RWPE2 (cell line): ENCODE measurements around the gene PLOD3.
"Not testable (repeated sequence)": the region's sequence is repeated elsewhere in the genome, so short reads cannot be mapped to it uniquely, and the experiment has no call there.

Experiments used
- ATAC-seq: fragments of 200-7000 bp; cut with Tn5 transposase; 3 replicates; pipeline ENCODE4 v1.9.1; 2021; ENCODE audit warnings: low read depth
- DNase-seq: peaks from one replicate; pipeline ENCODE4 v3.0.0-alpha.2; 2020; ENCODE audit warnings: low spot score
- H3K27ac ChIP-seq: fragments of 450-650 bp; 2 replicates; pipeline ENCODE4 v1.5.1; 2017; ENCODE audit warnings: mild to moderate bottlenecking; ENCODE audit not compliant: poor library complexity, severe bottlenecking
- H3K27me3 ChIP-seq: fragments of 250-450 bp; sonication (Bioruptor Pico); 2 replicates; pipeline ENCODE4 v1.5.1; 2021; ENCODE audit warnings: mild to moderate bottlenecking, moderate library complexity; ENCODE audit not compliant: insufficient read depth, poor library complexity, severe bottlenecking
- H3K36me3 ChIP-seq: fragments of 250-450 bp; sonication (Bioruptor Pico); 2 replicates; pipeline ENCODE4 v1.5.1; 2020; ENCODE audit warnings: low read depth, mild to moderate bottlenecking, moderate library complexity
- H3K4me1 ChIP-seq: fragments of 250-450 bp; sonication (Bioruptor Pico); 2 replicates; pipeline ENCODE4 v1.5.1; 2021; ENCODE audit warnings: mild to moderate bottlenecking, moderate library complexity; ENCODE audit not compliant: insufficient read depth, poor library complexity, severe bottlenecking
- H3K4me3 ChIP-seq: fragments of 250-450 bp; sonication (Bioruptor Pico); 2 replicates; pipeline ENCODE4 v1.5.1; 2021; ENCODE audit warnings: mild to moderate bottlenecking, moderate library complexity; ENCODE audit not compliant: severe bottlenecking
- H3K9me3 ChIP-seq: fragments of 250-450 bp; sonication (Bioruptor Pico); 2 replicates; pipeline ENCODE4 v1.5.1; 2021; ENCODE audit warnings: mild to moderate bottlenecking, moderate library complexity; ENCODE audit not compliant: severe bottlenecking
- TF ChIP-seq, protein P1 (sequence below): fragments of 450-650 bp; IDR thresholded peaks from one replicate; pipeline ENCODE4 v1.5.1; 2017; ENCODE audit warnings: mild to moderate bottlenecking, moderate library complexity; ENCODE audit not compliant: poor library complexity, severe bottlenecking

PLOD3 gene

DNA sequence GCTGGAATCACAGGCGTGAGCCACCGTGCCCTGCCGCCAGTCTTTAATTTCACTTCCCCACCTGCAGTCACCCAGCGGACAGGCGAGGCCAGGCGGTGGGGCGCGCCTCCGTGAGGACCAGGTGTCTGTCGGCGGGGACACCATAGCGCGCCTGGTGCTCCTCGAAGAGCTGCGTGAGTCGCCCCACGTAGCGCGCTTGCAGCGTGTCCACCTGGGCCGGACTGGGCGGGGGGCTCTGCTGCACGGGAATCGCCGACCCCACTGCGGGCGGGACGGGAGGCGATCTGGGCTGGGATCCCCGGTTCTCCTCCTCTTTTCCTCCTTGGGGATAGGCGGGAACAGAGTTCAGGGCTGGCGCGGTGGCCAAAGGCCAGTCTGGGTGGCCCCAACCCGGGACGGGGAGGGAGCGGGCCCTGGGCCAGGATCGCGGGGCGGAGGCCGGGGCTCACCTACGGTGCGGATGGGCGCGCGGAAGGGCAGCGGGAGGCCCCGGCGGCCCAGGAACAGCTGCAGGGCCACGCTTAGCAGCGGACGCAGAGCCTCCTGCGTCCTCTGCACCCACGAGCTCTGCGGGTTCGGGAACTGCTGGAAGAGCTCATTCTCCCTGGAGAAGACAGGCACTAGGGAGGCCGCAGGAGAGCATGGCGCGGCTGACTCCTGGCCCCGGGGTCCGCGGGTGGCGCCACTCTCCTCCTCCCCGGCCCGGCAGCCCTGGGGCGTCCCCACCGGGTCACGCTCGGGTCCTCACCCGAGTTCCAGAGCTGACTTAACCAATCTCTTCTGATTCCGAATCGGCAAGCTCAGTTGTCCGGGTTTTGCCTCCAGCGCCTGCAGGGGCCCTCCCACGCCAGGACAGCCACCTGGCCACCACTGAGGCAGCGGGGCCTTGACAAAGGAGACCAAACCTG lies 15.4 kb downstream of the PLOD3 start:
- H3K4me1 ChIP-seq, result no peaks in the 10 kb centered on the region
- H3K9me3 ChIP-seq, result no peaks in the 10 kb centered on the region
- peaks cover 14% of the 10 kb centered on the region for H3K27me3 ChIP-seq
- H3K36me3 ChIP-seq, result no peaks in the 10 kb centered on the region
- no peak for DNase-seq
- no peak overlapping the region for H3K27ac ChIP-seq
- TF ChIP-seq, protein P1, sequence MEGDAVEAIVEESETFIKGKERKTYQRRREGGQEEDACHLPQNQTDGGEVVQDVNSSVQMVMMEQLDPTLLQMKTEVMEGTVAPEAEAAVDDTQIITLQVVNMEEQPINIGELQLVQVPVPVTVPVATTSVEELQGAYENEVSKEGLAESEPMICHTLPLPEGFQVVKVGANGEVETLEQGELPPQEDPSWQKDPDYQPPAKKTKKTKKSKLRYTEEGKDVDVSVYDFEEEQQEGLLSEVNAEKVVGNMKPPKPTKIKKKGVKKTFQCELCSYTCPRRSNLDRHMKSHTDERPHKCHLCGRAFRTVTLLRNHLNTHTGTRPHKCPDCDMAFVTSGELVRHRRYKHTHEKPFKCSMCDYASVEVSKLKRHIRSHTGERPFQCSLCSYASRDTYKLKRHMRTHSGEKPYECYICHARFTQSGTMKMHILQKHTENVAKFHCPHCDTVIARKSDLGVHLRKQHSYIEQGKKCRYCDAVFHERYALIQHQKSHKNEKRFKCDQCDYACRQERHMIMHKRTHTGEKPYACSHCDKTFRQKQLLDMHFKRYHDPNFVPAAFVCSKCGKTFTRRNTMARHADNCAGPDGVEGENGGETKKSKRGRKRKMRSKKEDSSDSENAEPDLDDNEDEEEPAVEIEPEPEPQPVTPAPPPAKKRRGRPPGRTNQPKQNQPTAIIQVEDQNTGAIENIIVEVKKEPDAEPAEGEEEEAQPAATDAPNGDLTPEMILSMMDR, result no peak
- no peak for ATAC-seq
- no peak overlapping the region for H3K4me3 ChIP-seq

- TF ChIP-seq, protein P1, result no peak
- DNase-seq, result no peak
- H3K4me3 ChIP-seq, result no peak within 1 kb of the TSS
- no peak within 1 kb of the TSS for H3K27ac ChIP-seq
- no peak for ATAC-seq
- no peaks in the 10 kb centered on the region for H3K9me3 ChIP-seq
- no peaks in the 10 kb centered on the region for H3K36me3 ChIP-seq
- H3K27me3 ChIP-seq, result peaks cover 14% of the 10 kb centered on the region
- H3K4me1 ChIP-seq, result no peaks in the 10 kb centered on the region
These were observed 16.4 kb downstream of the PLOD3 start, which contains the start of gene MOGAT3 for GRCh38 chr7:101200862-101201599. Gene MOGAT3, minus strand, starts transcription at chr7:101201036. Its CDS starts 182 bp downstream, at chr7:101200854.

DNA sequence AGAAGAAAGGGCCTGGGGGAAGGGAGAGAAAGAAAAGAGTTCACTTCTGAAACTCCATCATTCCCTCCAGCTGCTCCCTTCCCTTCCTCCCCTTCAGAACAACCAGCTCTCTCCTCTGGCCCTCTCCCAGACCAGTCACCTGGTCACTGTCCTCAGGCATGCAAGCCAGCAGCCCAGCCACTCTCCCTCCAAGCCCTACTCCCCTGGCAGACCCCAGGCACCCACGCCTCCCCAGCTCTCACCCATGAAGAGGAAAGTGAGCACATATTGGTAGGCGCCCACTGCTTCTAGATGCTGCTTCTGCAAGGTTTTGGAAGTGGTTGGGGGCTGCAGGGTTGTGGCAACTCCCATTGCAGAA lies 16.9 kb downstream of the PLOD3 start:
- TF ChIP-seq, protein P1, result no peak
- ATAC-seq (no peak), DNase-seq (no peak)
- no peaks in the 10 kb centered on the region for H3K4me1 ChIP-seq
- H3K27me3 ChIP-seq, result peaks cover 14% of the 10 kb centered on the region
- H3K9me3 ChIP-seq, result no peaks in the 10 kb centered on the region
- H3K27ac ChIP-seq, result no peak overlapping the region
- H3K4me3 ChIP-seq, result no peak overlapping the region
- no peaks in the 10 kb centered on the region for H3K36me3 ChIP-seq

DNA sequence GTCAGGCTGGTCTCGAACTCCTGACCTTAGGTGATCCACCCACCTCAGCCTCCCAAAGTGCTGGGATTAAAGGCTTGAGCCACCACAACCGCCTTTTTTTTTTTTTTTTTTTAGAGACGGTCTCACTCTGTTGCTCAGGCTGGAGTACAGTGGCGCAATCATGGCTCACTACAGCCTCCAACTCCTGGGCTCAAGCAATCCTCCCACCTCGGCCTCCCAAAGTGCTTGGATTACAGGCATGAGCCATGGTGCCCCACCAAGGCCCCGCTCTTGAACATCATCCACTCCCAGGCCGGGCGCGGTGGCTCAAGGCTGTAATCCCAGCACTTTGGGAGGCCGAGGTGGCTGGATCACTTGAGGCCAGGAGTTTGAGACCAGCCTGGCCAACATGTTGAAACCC lies 17.9 kb downstream of the PLOD3 start:
- H3K27ac ChIP-seq, DNase-seq, ATAC-seq, H3K36me3 ChIP-seq, H3K9me3 ChIP-seq, H3K4me1 ChIP-seq, H3K4me3 ChIP-seq: not testable (repeated sequence)
- H3K27me3 ChIP-seq, result peaks cover 14% of the 10 kb centered on the region

GRCh38 chr7:101198476-101198875 lies 18.9 kb downstream of the PLOD3 start:
- H3K27me3 ChIP-seq, result peaks cover 14% of the 10 kb centered on the region
- ATAC-seq, result no peak

More at GRCh38 chr7:101198476-101198875, 18.9 kb downstream of the PLOD3 start:
- Histone ChIP-seq H3K4me3 (no peak overlapping the region), H3K27ac (no peak overlapping the region), H3K9me3 (no peaks in the 10 kb centered on the region), H3K36me3 (no peaks in the 10 kb centered on the region), H3K4me1 (no peaks in the 10 kb centered on the region)
- TF ChIP-seq, protein P1, result no peak
- no peak for DNase-seq
